ENCODE data around the gene TBC1D22A.

DNA sequence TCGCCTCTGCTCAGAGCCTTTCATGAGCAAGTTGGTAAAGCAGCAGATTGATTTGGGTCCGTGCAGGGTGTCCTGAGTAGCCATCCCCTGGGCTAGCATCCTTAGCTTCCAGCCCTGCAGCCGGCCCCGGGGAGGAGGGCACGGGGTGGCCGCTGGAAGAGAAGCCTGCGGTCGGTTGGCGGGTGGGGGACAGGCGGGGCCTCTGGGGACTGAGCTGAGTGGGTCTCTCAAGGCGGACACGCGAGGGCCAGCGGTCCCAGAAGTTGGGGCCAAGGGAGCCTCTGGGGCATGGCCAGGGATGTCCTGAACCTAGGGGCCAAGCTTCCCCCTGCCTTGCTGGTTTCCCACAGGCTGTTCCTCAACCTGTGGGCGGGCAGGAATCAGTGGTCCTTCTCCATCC, 143.0 kb downstream of the TBC1D22A start:
- TF ChIP-seq, protein P1, sequence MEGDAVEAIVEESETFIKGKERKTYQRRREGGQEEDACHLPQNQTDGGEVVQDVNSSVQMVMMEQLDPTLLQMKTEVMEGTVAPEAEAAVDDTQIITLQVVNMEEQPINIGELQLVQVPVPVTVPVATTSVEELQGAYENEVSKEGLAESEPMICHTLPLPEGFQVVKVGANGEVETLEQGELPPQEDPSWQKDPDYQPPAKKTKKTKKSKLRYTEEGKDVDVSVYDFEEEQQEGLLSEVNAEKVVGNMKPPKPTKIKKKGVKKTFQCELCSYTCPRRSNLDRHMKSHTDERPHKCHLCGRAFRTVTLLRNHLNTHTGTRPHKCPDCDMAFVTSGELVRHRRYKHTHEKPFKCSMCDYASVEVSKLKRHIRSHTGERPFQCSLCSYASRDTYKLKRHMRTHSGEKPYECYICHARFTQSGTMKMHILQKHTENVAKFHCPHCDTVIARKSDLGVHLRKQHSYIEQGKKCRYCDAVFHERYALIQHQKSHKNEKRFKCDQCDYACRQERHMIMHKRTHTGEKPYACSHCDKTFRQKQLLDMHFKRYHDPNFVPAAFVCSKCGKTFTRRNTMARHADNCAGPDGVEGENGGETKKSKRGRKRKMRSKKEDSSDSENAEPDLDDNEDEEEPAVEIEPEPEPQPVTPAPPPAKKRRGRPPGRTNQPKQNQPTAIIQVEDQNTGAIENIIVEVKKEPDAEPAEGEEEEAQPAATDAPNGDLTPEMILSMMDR (IDR thresholded peaks at IDR 0.05; ENCODE audit: insufficient read depth, low read depth, low read length) = no peak
- no peak for TF ChIP-seq EZH2 (IDR thresholded peaks at IDR 0.05; ENCODE audit: insufficient read depth, low read length)

All from astrocyte (in vitro differentiated cells and primary cell).